Measurements from ENCODE around the gene HCN4. TPM values are rescaled to one million over a fixed set of nuclear protein-coding genes. Genes with fewer than 3 reads are reported as not detected.
"Not testable (repeated sequence)": the region's sequence is repeated elsewhere in the genome, so short reads cannot be mapped to it uniquely, and the experiment has no call there.

HCN4 gene
- total and polyA plus RNA-seq, 2 donors (not counting 1 experiment from before 2014, with no cell fraction given): not detected

- no peak overlapping the region for H3K9ac ChIP-seq (ENCODE audit: insufficient read depth, low read length)
- H3K36me3 ChIP-seq (ENCODE audit: control insufficient read depth, insufficient read depth, low read length): no peaks in the 10 kb centered on the region
- no peak overlapping the region for H3K27ac ChIP-seq (ENCODE audit: insufficient read depth, low read length)
- no peaks in the 10 kb centered on the region for H3K4me1 ChIP-seq (ENCODE audit: control insufficient read depth, extremely low read depth, insufficient read depth, low read length)
- TF ChIP-seq EZH2 (IDR thresholded peaks at IDR 0.05; ENCODE audit: low read length, missing control alignments): no peak
- TF ChIP-seq, protein P1, sequence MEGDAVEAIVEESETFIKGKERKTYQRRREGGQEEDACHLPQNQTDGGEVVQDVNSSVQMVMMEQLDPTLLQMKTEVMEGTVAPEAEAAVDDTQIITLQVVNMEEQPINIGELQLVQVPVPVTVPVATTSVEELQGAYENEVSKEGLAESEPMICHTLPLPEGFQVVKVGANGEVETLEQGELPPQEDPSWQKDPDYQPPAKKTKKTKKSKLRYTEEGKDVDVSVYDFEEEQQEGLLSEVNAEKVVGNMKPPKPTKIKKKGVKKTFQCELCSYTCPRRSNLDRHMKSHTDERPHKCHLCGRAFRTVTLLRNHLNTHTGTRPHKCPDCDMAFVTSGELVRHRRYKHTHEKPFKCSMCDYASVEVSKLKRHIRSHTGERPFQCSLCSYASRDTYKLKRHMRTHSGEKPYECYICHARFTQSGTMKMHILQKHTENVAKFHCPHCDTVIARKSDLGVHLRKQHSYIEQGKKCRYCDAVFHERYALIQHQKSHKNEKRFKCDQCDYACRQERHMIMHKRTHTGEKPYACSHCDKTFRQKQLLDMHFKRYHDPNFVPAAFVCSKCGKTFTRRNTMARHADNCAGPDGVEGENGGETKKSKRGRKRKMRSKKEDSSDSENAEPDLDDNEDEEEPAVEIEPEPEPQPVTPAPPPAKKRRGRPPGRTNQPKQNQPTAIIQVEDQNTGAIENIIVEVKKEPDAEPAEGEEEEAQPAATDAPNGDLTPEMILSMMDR (conservative IDR thresholded peaks at IDR 0.05 in 1 of 2, IDR thresholded peaks at IDR 0.05 in 1 of 2; ENCODE audit: low read depth in 1 of 2, low read length in 2 of 2): peak; percentile 39 to 65
- H3K4me2 ChIP-seq (ENCODE audit: extremely low read depth, insufficient read depth, low read length): no peak overlapping the region
- no peaks in the 10 kb centered on the region for H3K9me3 ChIP-seq (ENCODE audit: control insufficient read depth, insufficient read depth, low read depth, low read length)
- no peaks in the 10 kb centered on the region for H4K20me1 ChIP-seq (ENCODE audit: control insufficient read depth, extremely low read depth, insufficient read depth, low read length)
- no peaks in the 10 kb centered on the region for H3K79me2 ChIP-seq (ENCODE audit: control insufficient read depth, insufficient read depth, low read length)
- no peaks in the 10 kb centered on the region for H3K27me3 ChIP-seq (ENCODE audit: control insufficient read depth, insufficient read depth, low read length)
- DNase-seq (ENCODE audit: low read depth in 2 of 2): peak; percentile 60 to 68
- no peak overlapping the region for H3K4me3 ChIP-seq (replicated peaks in 1 of 4; ENCODE audit: control extremely low read depth in 1 of 4, insufficient read depth in 1 of 4, low read depth in 3 of 4, low read length in 4 of 4)
- H2AFZ ChIP-seq (ENCODE audit: low read length): no peak overlapping the region
These were observed 63.2 kb downstream of the HCN4 start for GRCh38 chr15:73305331-73306211.

- no peak overlapping the region for H3K4me2 ChIP-seq (ENCODE audit: extremely low read depth, insufficient read depth, low read length)
- DNase-seq (ENCODE audit: low read depth in 2 of 2): no peak
- no peak for TF ChIP-seq EZH2 (IDR thresholded peaks at IDR 0.05; ENCODE audit: low read length, missing control alignments)
- TF ChIP-seq, protein P1 (conservative IDR thresholded peaks at IDR 0.05 in 1 of 2, IDR thresholded peaks at IDR 0.05 in 1 of 2; ENCODE audit: low read depth in 1 of 2, low read length in 2 of 2): no peak
- H3K27me3 ChIP-seq (ENCODE audit: control insufficient read depth, insufficient read depth, low read length): no peaks in the 10 kb centered on the region
- H3K4me3 ChIP-seq (replicated peaks in 1 of 4; ENCODE audit: control extremely low read depth in 1 of 4, insufficient read depth in 1 of 4, low read depth in 3 of 4, low read length in 4 of 4): no peak overlapping the region
- no peaks in the 10 kb centered on the region for H3K4me1 ChIP-seq (ENCODE audit: control insufficient read depth, extremely low read depth, insufficient read depth, low read length)
- no peak overlapping the region for H2AFZ ChIP-seq (ENCODE audit: low read length)
- no peaks in the 10 kb centered on the region for H3K9me3 ChIP-seq (ENCODE audit: control insufficient read depth, insufficient read depth, low read depth, low read length)
- no peaks in the 10 kb centered on the region for H3K79me2 ChIP-seq (ENCODE audit: control insufficient read depth, insufficient read depth, low read length)
- no peaks in the 10 kb centered on the region for H4K20me1 ChIP-seq (ENCODE audit: control insufficient read depth, extremely low read depth, insufficient read depth, low read length)
- H3K9ac ChIP-seq (ENCODE audit: insufficient read depth, low read length): no peak overlapping the region
- H3K36me3 ChIP-seq (ENCODE audit: control insufficient read depth, insufficient read depth, low read length): no peaks in the 10 kb centered on the region
- no peak overlapping the region for H3K27ac ChIP-seq (ENCODE audit: insufficient read depth, low read length)
These were observed 65.1 kb downstream of the HCN4 start for GRCh38 chr15:73303636-73304035.

GRCh38 chr15:73300286-73300685 is 68.5 kb downstream of the HCN4 start:
- not testable (repeated sequence) for H3K27ac ChIP-seq (ENCODE audit: insufficient read depth, low read length)

More at GRCh38 chr15:73300286-73300685, 68.5 kb downstream of the HCN4 start:
- not testable (repeated sequence) for H3K4me3 ChIP-seq (replicated peaks in 1 of 4; ENCODE audit: control extremely low read depth in 1 of 4, insufficient read depth in 1 of 4, low read depth in 3 of 4, low read length in 4 of 4); H3K36me3 ChIP-seq (ENCODE audit: control insufficient read depth, insufficient read depth, low read length); H4K20me1 ChIP-seq (ENCODE audit: control insufficient read depth, extremely low read depth, insufficient read depth, low read length); H3K4me1 ChIP-seq (ENCODE audit: control insufficient read depth, extremely low read depth, insufficient read depth, low read length); H3K9me3 ChIP-seq (ENCODE audit: control insufficient read depth, insufficient read depth, low read depth, low read length); H3K79me2 ChIP-seq (ENCODE audit: control insufficient read depth, insufficient read depth, low read length); H3K27me3 ChIP-seq (ENCODE audit: control insufficient read depth, insufficient read depth, low read length); H3K4me2 ChIP-seq (ENCODE audit: extremely low read depth, insufficient read depth, low read length); H2AFZ ChIP-seq (ENCODE audit: low read length); H3K9ac ChIP-seq (ENCODE audit: insufficient read depth, low read length); DNase-seq (ENCODE audit: low read depth in 2 of 2)
